HepG2 (cell line): ENCODE results near the gene RPE65.

Experiments used
- CTCF ChIP-seq: sonication (generic); formaldehyde crosslinking; IDR thresholded peaks from 2 replicates; pipeline ENCODE4 v1.5.0; 2020; ENCODE audit warnings: mild to moderate bottlenecking, missing genetic modification reagents, moderate library complexity
- ESRRA ChIP-seq: sonication (generic); formaldehyde crosslinking; IDR thresholded peaks from 2 replicates; pipeline ENCODE4 v1.5.1; 2020; ENCODE audit warnings: mild to moderate bottlenecking, low read depth, missing genetic modification reagents
- MTA1 ChIP-seq: sonication (generic); formaldehyde crosslinking; IDR thresholded peaks from 2 replicates; pipeline ENCODE4 v1.4.0; 2020; ENCODE audit warnings: missing genetic modification reagents, mild to moderate bottlenecking, borderline replicate concordance
- NFIC ChIP-seq: IDR thresholded peaks from 2 replicates; pipeline ENCODE4 v1.6.1; 2012; ENCODE audit warnings: mild to moderate bottlenecking, low read length, inconsistent platforms
- NPAS2 ChIP-seq: sonication (generic); formaldehyde crosslinking; IDR thresholded peaks from 2 replicates; pipeline ENCODE4 v1.8.0; 2022; ENCODE audit warnings: mild to moderate bottlenecking, missing genetic modification reagents, borderline replicate concordance
- PLRG1 ChIP-seq: fragments of 450-650 bp; conservative IDR thresholded peaks from 2 replicates; pipeline ENCODE4 v1.6.1; 2016
- POLR2AphosphoS5 ChIP-seq: IDR thresholded peaks from 2 replicates; pipeline ENCODE4 v1.6.1; 2012; ENCODE audit warnings: low read depth, low read length
- SNRNP70 ChIP-seq: fragments of 200-400 bp; formaldehyde crosslinking; IDR thresholded peaks from 2 replicates; pipeline ENCODE4 v1.6.1; 2017; ENCODE audit warnings: mild to moderate bottlenecking, low read depth, low read length, moderate library complexity
- SYNCRIP ChIP-seq: fragments of 200-400 bp; formaldehyde crosslinking; IDR thresholded peaks from 2 replicates; pipeline ENCODE4 v1.6.1; 2018; ENCODE audit warnings: mild to moderate bottlenecking, low read depth, low read length; ENCODE audit not compliant: insufficient read depth
- TERF1 ChIP-seq: sonication (generic); formaldehyde crosslinking; IDR thresholded peaks from 2 replicates; pipeline ENCODE4 v1.8.0; 2022; ENCODE audit warnings: mild to moderate bottlenecking, missing genetic modification reagents, moderate library complexity
- ZNF333 ChIP-seq: sonication (generic); formaldehyde crosslinking; IDR thresholded peaks from 2 replicates; pipeline ENCODE4 v1.4.0; 2020; ENCODE audit warnings: mild to moderate bottlenecking, missing genetic modification reagents, borderline replicate concordance

DNA sequence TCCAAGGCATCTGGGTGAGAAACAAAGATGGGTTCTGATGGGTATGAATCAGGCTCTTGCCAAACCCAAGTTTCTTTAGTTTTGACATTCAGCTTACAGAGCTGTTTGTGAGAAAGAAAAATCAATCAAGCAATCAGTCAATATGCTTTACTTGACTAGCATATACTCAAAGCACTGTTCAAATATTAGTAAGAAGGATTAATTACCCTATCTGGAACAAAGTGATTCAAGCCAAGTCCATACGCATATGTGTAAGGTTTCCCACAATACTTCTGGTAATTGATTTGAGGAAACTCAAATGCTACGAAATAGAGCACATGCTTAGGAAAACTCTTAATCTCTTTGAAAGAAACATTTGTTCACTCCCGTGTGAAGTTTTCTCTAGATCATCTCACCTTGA, 18.7 kb downstream of the RPE65 start:
- no peak for TF ChIP-seq SNRNP70
- TF ChIP-seq SYNCRIP, result no peak
- no peak for TF ChIP-seq ZNF333
- TF ChIP-seq POLR2AphosphoS5, result no peak
- TF ChIP-seq NFIC, result no peak
- no peak for TF ChIP-seq TERF1 (CRISPR knock-in tag)
- TF ChIP-seq PLRG1, result no peak
- TF ChIP-seq NPAS2 (CRISPR knock-in tag), result no peak
- TF ChIP-seq ESRRA (CRISPR knock-in tag), result no peak
- TF ChIP-seq MTA1, result no peak
- no peak for TF ChIP-seq CTCF (CRISPR knock-in tag)
